GM23338 (cell line): ENCODE results near the gene CSN2. TPM values are rescaled to one million over a fixed set of nuclear protein-coding genes. Genes with fewer than 3 reads are reported as not detected.

Experiments used
- ATAC-seq: fragments of 200-7000 bp; cut with Tn5 transposase; 3 replicates; pipeline ENCODE4 v1.9.1; 2020
- DNase-seq: peaks from one replicate; pipeline ENCODE4 v3.0.0-alpha.2; 2015; ENCODE audit warnings: low spot score
- H2AFZ ChIP-seq: fragments of 200-600 bp; sonication (generic); 2 replicates; pipeline ENCODE4 v1.8.0; 2016; ENCODE audit warnings: antibody characterized with exemption, mild to moderate bottlenecking, moderate library complexity
- H3F3A ChIP-seq: fragments of 200-600 bp; sonication (generic); replicated peaks from 2 replicates; pipeline ENCODE4 v1.8.0; 2017; ENCODE audit warnings: antibody characterized with exemption, mixed run types, low read depth
- H3K27ac ChIP-seq: fragments of 200-600 bp; sonication (generic); 2 replicates; pipeline ENCODE4 v1.6.1; 2016; ENCODE audit warnings: low read depth
- H3K27me3 ChIP-seq: fragments of 200-600 bp; sonication (generic); 2 replicates; pipeline ENCODE4 v1.8.0; 2016; ENCODE audit warnings: mild to moderate bottlenecking, mixed run types, moderate library complexity; ENCODE audit not compliant: insufficient read depth
- H3K36me3 ChIP-seq: fragments of 200-600 bp; sonication (generic); 2 replicates; pipeline ENCODE4 v1.8.0; 2016; ENCODE audit warnings: mild to moderate bottlenecking; ENCODE audit not compliant: insufficient read depth
- H3K4me1 ChIP-seq: fragments of 200-600 bp; sonication (generic); 2 replicates; pipeline ENCODE4 v1.8.0; 2016; ENCODE audit warnings: mild to moderate bottlenecking, moderate library complexity; ENCODE audit not compliant: insufficient read depth
- H3K4me2 ChIP-seq: fragments of 200-600 bp; sonication (generic); 2 replicates; pipeline ENCODE4 v1.7.1; 2017; ENCODE audit warnings: mixed run types
- H3K4me3 ChIP-seq: fragments of 200-600 bp; sonication (generic); 2 replicates; pipeline ENCODE4 v1.6.1; 2016; ENCODE audit warnings: mixed run types
- H3K79me2 ChIP-seq: fragments of 200-600 bp; sonication (generic); replicated peaks from 2 replicates; pipeline ENCODE4 v1.8.0; 2017; ENCODE audit warnings: mild to moderate bottlenecking; ENCODE audit not compliant: insufficient read depth
- H3K9me2 ChIP-seq: fragments of 200-600 bp; sonication (generic); 2 replicates; pipeline ENCODE4 v1.8.0; 2017; ENCODE audit not compliant: insufficient read depth
- H4K20me1 ChIP-seq: fragments of 200-600 bp; sonication (generic); replicated peaks from 2 replicates; pipeline ENCODE4 v1.8.0; 2017; ENCODE audit warnings: mild to moderate bottlenecking; ENCODE audit not compliant: insufficient read depth
- H3K27ac Mint-ChIP-seq: 2 replicates; pipeline ENCODE4 v1.8.0; 2020; ENCODE audit warnings: inconsistent platforms, mild to moderate bottlenecking, moderate library complexity, mixed read lengths
- H3K27me3 Mint-ChIP-seq: 3 replicates; pipeline ENCODE4 v1.8.0; 2022; ENCODE audit warnings: low read depth, mild to moderate bottlenecking, moderate library complexity, mixed read lengths, inconsistent platforms; ENCODE audit not compliant: insufficient read depth, poor library complexity
- H3K36me3 Mint-ChIP-seq: 3 replicates; pipeline ENCODE4 v1.8.0; 2021; ENCODE audit warnings: low read depth, mild to moderate bottlenecking, inconsistent platforms, moderate library complexity, mixed read lengths
- H3K4me1 Mint-ChIP-seq: 3 replicates; pipeline ENCODE4 v1.8.0; 2020; ENCODE audit warnings: mild to moderate bottlenecking, inconsistent platforms, mixed read lengths
- H3K4me3 Mint-ChIP-seq: 3 replicates; pipeline ENCODE4 v1.8.0; 2021; ENCODE audit warnings: moderate library complexity, mild to moderate bottlenecking, inconsistent platforms, mixed read lengths
- H3K9me3 Mint-ChIP-seq: 3 replicates; pipeline ENCODE4 v1.8.0; 2020; ENCODE audit warnings: moderate library complexity, mild to moderate bottlenecking, inconsistent platforms, mixed read lengths
- CREB1 ChIP-seq: fragments of 250-450 bp; sonication (Bioruptor Pico); IDR thresholded peaks from 2 replicates; pipeline ENCODE4 v1.5.0; 2020; ENCODE audit warnings: low read depth, mild to moderate bottlenecking, moderate library complexity
- ETS1 ChIP-seq: IDR thresholded peaks from 2 replicates; pipeline ENCODE4 v1.6.1; 2016; ENCODE audit warnings: antibody characterized with exemption
- EZH2 ChIP-seq: fragments of 200-600 bp; sonication (generic); IDR thresholded peaks from one replicate; pipeline ENCODE4 v1.8.0; 2017; ENCODE audit warnings: antibody characterized with exemption, mild to moderate bottlenecking, low read depth; ENCODE audit not compliant: unreplicated experiment
- EZH2phosphoT487 ChIP-seq: fragments of 200-600 bp; sonication (generic); IDR thresholded peaks from one replicate; pipeline ENCODE4 v1.8.1; 2018; ENCODE audit warnings: antibody characterized with exemption; ENCODE audit not compliant: unreplicated experiment
- JUNB ChIP-seq: IDR thresholded peaks from one replicate; pipeline ENCODE4 v1.6.1; 2016; ENCODE audit warnings: antibody characterized with exemption; ENCODE audit not compliant: unreplicated experiment
- NANOG ChIP-seq: IDR thresholded peaks from 2 replicates; pipeline ENCODE4 v1.6.1; 2016; ENCODE audit warnings: antibody characterized with exemption, borderline replicate concordance
- POLR2AphosphoS5 ChIP-seq: IDR thresholded peaks from 2 replicates; pipeline ENCODE4 v1.6.1; 2016; ENCODE audit warnings: antibody characterized with exemption, low read depth
- REST ChIP-seq: IDR thresholded peaks from one replicate; pipeline ENCODE4 v1.6.1; 2018; ENCODE audit warnings: antibody characterized with exemption; ENCODE audit not compliant: unreplicated experiment
- STAT1 ChIP-seq: IDR thresholded peaks from one replicate; pipeline ENCODE4 v1.6.1; 2016; ENCODE audit warnings: antibody characterized with exemption; ENCODE audit not compliant: unreplicated experiment
- ZNF114 ChIP-seq: fragments of 250-450 bp; sonication (Bioruptor Pico); IDR thresholded peaks from 2 replicates; pipeline ENCODE4 v1.5.0; 2020; ENCODE audit warnings: mild to moderate bottlenecking, moderate library complexity
- ZNF331 ChIP-seq: fragments of 250-450 bp; sonication (Bioruptor Pico); IDR thresholded peaks from 2 replicates; pipeline ENCODE4 v1.5.0; 2020; ENCODE audit warnings: low read depth, mild to moderate bottlenecking, moderate library complexity
- ZNF462 ChIP-seq: fragments of 250-450 bp; sonication (Bioruptor Pico); IDR thresholded peaks from 2 replicates; pipeline ENCODE4 v1.5.0; 2020; ENCODE audit warnings: mild to moderate bottlenecking, moderate library complexity
- polyA plus RNA-seq: library from polyadenylated mRNA; unstranded; fragments of >200 nt; fragmentation: Nextera tagmentation; extraction: Ambion mirVana; gene quantifications from 2 replicates; pipeline ENCODE4 v1.2.1, GENCODE V29; 2016
- total RNA-seq: library from RNA; depleted of rRNA; stranded (reverse); fragments of >200 nt; shearing (Covaris generic); gene quantifications from 2 replicates; pipeline ENCODE4 v1.2.3, GENCODE V29; 2014
- TF ChIP-seq, protein P1 (sequence below), 2 experiments: fragments of 200-600 bp in 1 of 2; sonication (generic) in 1 of 2; conservative IDR thresholded peaks; 2 replicates each; pipeline versions ENCODE4 v1.5.1 to v1.6.1; 2016 to 2017; ENCODE audit warnings: antibody characterized with exemption in 2 of 2, low read depth in 2 of 2, mild to moderate bottlenecking in 2 of 2, moderate library complexity in 1 of 2

The CSN2 gene
- total and polyA plus RNA-seq, 2 experiments from 2014 or later = not detected

GRCh38 chr4:69957209-69957608, 8.3 kb downstream of the CSN2 start:
- no peaks in the 10 kb centered on the region for H3K4me1 ChIP-seq
- Mint-ChIP-seq H3K27ac (no peak overlapping the region), H3K4me1 (peaks cover 11% of the 10 kb centered on the region; the same call in 2 of the 3 replicates), H3K36me3 (no peaks in the 10 kb centered on the region), H3K4me3 (no peak overlapping the region), H3K27me3 (no peaks in the 10 kb centered on the region), H3K9me3 (no peaks in the 10 kb centered on the region)
- H3K9me2 ChIP-seq = no peaks in the 10 kb centered on the region
- no peaks in the 10 kb centered on the region for H3F3A ChIP-seq
- no peak overlapping the region for H3K27ac ChIP-seq
- H3K4me2 ChIP-seq = no peak overlapping the region
- TF ChIP-seq REST = no peak
- no peak for TF ChIP-seq JUNB
- no peak for TF ChIP-seq NANOG
- no peak for TF ChIP-seq EZH2phosphoT487
- TF ChIP-seq ETS1 = no peak
- TF ChIP-seq, protein P1, sequence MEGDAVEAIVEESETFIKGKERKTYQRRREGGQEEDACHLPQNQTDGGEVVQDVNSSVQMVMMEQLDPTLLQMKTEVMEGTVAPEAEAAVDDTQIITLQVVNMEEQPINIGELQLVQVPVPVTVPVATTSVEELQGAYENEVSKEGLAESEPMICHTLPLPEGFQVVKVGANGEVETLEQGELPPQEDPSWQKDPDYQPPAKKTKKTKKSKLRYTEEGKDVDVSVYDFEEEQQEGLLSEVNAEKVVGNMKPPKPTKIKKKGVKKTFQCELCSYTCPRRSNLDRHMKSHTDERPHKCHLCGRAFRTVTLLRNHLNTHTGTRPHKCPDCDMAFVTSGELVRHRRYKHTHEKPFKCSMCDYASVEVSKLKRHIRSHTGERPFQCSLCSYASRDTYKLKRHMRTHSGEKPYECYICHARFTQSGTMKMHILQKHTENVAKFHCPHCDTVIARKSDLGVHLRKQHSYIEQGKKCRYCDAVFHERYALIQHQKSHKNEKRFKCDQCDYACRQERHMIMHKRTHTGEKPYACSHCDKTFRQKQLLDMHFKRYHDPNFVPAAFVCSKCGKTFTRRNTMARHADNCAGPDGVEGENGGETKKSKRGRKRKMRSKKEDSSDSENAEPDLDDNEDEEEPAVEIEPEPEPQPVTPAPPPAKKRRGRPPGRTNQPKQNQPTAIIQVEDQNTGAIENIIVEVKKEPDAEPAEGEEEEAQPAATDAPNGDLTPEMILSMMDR (conservative IDR thresholded peaks at IDR 0.05; ENCODE audit: low read depth in 2 of 2) = no peak
- no peak for TF ChIP-seq CREB1 (CRISPR knock-in tag)
- TF ChIP-seq STAT1 = no peak
- no peak for TF ChIP-seq ZNF462
- TF ChIP-seq EZH2 = no peak
- TF ChIP-seq ZNF114 (CRISPR knock-in tag) = no peak
- TF ChIP-seq ZNF331 = no peak
- no peak for TF ChIP-seq POLR2AphosphoS5
- DNase-seq = peak; percentile 2
- H3K27me3 ChIP-seq = no peaks in the 10 kb centered on the region
- H4K20me1 ChIP-seq = no peaks in the 10 kb centered on the region
- H2AFZ ChIP-seq = peak overlapping the region; percentile 70; the same call in 1 of the 2 replicates
- ATAC-seq = peak; percentile 50
- no peaks in the 10 kb centered on the region for H3K79me2 ChIP-seq
- H3K4me3 ChIP-seq = no peak overlapping the region
- no peaks in the 10 kb centered on the region for H3K36me3 ChIP-seq
